A549 (cell line): ENCODE data around the gene RNF32. TPM values are rescaled to one million over a fixed set of nuclear protein-coding genes. Genes with fewer than 3 reads are reported as not detected.

Source experiments
- ATAC-seq, 2 experiments: fragments of 200-7000 bp in 1 of 2; fragments of >200 bp in 1 of 2; cut with Nextera tagmentation in 1 of 2; cut with Tn5 transposase in 1 of 2; 3 replicates each; pipeline versions ENCODE4 v1.8.0 to v1.9.1; 2018 to 2020; ENCODE audit warnings: mild to moderate bottlenecking in 1 of 2, moderate library complexity in 1 of 2
- CTCF ChIA-PET: fragments of 300-600 bp; sonication (Branson Sonifier 250); formaldehyde crosslinking; extraction: SDS; loops from one replicate; lab custom pipeline; 2021; ENCODE audit warnings: antibody characterized with exemption, inconsistent platforms; lab: Yijun Ruan, JAX
- POLR2A ChIA-PET: fragments of 350-600 bp; formaldehyde crosslinking; extraction: SDS; loops from one replicate; lab custom pipeline; 2021; ENCODE audit warnings: antibody characterized with exemption, inconsistent platforms; lab: Yijun Ruan, JAX
- DNase-seq, 2 experiments: peaks; one replicate each; pipeline versions ENCODE4 v3.0.0 to v3.0.0-alpha.2; 2011 to 2016; ENCODE audit warnings: low read depth in 1 of 2, low spot score in 1 of 2
- FAIRE-seq: peaks from 2 replicates; lab custom pipeline; 2011; peaks lifted over from hg19 to GRCh38; lab: Jason Lieb, UNC
- H3K27ac ChIP-seq, 2 experiments: fragments of >200 bp; sonication (Bioruptor Twin); formaldehyde crosslinking; 3 replicates each; pipeline ENCODE4 v1.5.1; 2016 to 2017
- H3K4me1 ChIP-seq: fragments of >200 bp; sonication (Bioruptor Twin); formaldehyde crosslinking; 3 replicates; pipeline ENCODE4 v1.6.1; 2016
- H3K4me2 ChIP-seq: fragments of >200 bp; sonication (Bioruptor Twin); formaldehyde crosslinking; 3 replicates; pipeline ENCODE4 v1.6.1; 2016
- H3K4me3 ChIP-seq: fragments of >200 bp; sonication (Bioruptor Twin); formaldehyde crosslinking; 3 replicates; pipeline ENCODE4 v1.5.1; 2016
- H3K9me3 ChIP-seq: fragments of >200 bp; sonication (Bioruptor Twin); formaldehyde crosslinking; 3 replicates; pipeline ENCODE4 v1.6.1; 2016
- FOXS1 ChIP-seq: fragments of 250-450 bp; sonication (Bioruptor Pico); IDR thresholded peaks from 2 replicates; pipeline ENCODE4 v1.5.0; 2020; ENCODE audit warnings: mild to moderate bottlenecking, moderate library complexity
- MAFK ChIP-seq: fragments of 450-650 bp; IDR thresholded peaks from 2 replicates; pipeline ENCODE4 v1.6.1; 2014; ENCODE audit not compliant: partially characterized antibody
- polyA plus RNA-seq, 4 experiments: library from polyadenylated mRNA; depleted of rRNA in 3 of 4; stranded (reverse); fragments of >200 nt; fragmentation: RNase III in 1 of 4; extraction: RNeasy Plus Mini Kit Qiagen cat#74134 plus additional on column Dnase treatment in 1 of 4; gene quantifications; 2 replicates in 3 of 4; 3 replicates in 1 of 4; pipeline ENCODE4 v1.2.3, GENCODE V29; 2011 to 2017

The RNF32 gene
- polyA plus RNA-seq, 2 of the 4 experiments (the other 2 are of a cell fraction), result 1.8 to 2.8 TPM

DNA sequence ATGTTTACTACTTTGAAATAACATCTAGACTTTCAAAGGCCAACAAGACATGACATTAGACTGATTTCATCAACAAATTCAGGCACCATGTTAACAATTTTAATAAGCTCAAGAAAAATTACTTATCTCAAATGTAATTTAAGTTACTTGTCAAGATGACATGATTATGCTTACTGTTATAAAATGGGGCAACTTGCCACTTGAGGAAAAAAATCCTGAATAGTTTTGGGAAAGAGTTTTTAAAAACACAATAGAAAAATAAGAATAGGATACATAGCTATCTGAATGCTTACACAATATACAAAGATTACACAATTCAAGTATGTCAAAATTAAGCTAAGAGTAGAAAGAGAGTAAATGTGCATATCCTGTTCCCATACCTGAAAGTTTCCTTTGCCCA is 85.4 kb downstream of the RNF32 start:
- no peak overlapping the region for H3K4me2 ChIP-seq
- no peak for TF ChIP-seq FOXS1
- peak; percentile 22 for TF ChIP-seq MAFK
- DNase-seq (no peak), FAIRE-seq (no peak), ATAC-seq (no peak)
- no peak overlapping the region for H3K4me3 ChIP-seq
- H3K9me3 ChIP-seq, result no peaks in the 10 kb centered on the region
- no peaks in the 10 kb centered on the region for H3K4me1 ChIP-seq
- ChIA-PET POLR2A (no interaction called here), CTCF (no interaction called here)
- H3K27ac ChIP-seq, result no peak overlapping the region
